SH-SY5Y (cell line): ENCODE results near the gene STAG1.

ENCODE experiments used
- GATA2 ChIP-seq: IDR thresholded peaks from 2 replicates; pipeline ENCODE4 v1.6.1; 2011; ENCODE audit warnings: mild to moderate bottlenecking, low read depth, low read length
- GATA3 ChIP-seq: IDR thresholded peaks from 2 replicates; pipeline ENCODE4 v1.6.1; 2011; ENCODE audit warnings: low read depth, mild to moderate bottlenecking, low read length, moderate library complexity

DNA sequence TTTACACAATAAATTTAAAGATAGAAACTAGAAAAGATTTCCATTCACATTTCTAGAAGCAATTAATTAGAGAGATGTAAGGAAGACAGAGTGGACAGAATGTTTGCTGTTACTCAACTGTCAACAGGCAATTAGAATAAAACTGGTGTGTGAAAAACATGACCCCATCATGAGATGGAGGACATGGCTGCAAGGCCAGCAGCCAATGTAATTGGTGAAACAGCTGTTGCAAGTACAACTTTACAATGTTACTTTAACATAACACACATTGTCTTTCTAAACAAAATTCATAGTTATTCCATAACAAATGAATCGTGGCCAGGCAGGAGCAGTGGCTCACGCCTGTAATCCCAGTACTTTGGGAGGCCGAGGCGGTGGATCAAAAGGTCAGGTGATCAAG lies 28.6 kb upstream of the STAG1 start:
- TF ChIP-seq GATA3 (no peak), GATA2 (no peak)
